ENCODE measurements around the gene MYT1.

Gene MYT1

DNA sequence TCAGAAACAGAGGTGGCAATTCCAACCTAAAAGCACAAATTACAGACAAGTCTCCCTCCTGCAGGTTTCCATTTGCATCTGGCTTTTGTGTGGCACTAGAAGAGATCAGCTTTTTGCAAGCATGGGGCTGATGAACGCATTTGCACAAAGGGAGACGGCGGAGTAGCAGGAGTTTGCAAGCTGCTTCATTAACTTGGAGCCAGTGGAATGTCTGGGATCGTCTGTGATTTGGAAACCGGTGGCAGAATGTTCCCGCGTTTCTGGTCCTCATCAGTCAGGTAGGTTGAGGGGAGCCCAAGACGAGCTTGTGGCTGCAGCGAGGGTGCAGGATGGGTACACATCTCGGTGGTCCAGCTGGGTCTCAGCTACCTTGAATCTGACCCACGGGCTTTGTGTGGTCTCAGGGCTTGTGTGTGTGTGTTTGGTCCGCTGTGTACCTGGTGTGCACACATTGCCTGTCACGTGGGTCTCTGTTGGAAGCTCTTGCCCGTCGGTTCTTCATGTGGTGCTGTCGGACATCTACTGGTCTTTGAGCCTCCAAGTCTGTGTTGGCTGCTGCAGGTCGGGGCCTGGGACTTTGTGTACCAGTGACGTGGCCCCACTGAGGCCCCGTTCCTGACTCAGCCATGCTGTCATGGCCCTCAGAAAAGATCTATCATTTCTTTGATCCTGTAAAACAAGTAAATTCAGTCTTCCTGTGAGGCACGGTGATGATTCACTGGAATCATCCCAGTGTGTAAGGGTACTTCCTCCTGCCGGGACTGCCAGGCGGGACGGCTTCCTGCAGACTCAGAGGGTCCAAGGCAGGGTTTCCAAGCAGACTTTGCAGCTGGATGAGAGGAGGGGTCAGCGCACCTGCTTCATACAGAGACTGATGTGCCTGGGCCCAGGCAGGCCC is 12.4 kb upstream of the MYT1 start:
- no peak for DNase-seq (ENCODE audit: low read depth, low spot score)
- no peak overlapping the region for H3K4me3 ChIP-seq (ENCODE audit: low read length)

GRCh38 chr20:64152906-64153305 is 11.3 kb upstream of the MYT1 start:
- DNase-seq (ENCODE audit: low read depth, low spot score), result no peak
- no peak overlapping the region for H3K4me3 ChIP-seq (ENCODE audit: low read length)

DNA sequence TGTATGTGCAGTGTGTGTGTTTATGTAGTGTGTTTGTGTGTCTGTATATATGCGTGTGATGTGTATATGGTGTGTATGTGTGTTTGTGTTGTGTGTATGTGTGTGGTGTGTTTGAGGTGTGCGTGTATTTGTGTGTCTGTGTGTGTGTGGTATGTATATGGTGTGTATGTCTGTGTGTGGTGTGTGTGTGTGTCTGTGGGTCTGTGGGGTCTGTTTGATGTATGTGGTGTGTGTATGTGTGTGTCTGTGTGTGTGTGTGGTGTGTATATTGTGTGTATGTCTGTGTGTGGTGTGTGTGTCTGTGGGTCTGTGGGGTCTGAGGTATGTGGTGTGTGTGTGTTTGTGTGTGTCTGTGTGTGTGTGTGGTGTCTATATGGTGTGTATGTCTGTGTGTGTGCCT is 10.8 kb upstream of the MYT1 start:
- no peak overlapping the region for H3K4me3 ChIP-seq (ENCODE audit: low read length)
- DNase-seq (ENCODE audit: low read depth, low spot score), result no peak

DNA sequence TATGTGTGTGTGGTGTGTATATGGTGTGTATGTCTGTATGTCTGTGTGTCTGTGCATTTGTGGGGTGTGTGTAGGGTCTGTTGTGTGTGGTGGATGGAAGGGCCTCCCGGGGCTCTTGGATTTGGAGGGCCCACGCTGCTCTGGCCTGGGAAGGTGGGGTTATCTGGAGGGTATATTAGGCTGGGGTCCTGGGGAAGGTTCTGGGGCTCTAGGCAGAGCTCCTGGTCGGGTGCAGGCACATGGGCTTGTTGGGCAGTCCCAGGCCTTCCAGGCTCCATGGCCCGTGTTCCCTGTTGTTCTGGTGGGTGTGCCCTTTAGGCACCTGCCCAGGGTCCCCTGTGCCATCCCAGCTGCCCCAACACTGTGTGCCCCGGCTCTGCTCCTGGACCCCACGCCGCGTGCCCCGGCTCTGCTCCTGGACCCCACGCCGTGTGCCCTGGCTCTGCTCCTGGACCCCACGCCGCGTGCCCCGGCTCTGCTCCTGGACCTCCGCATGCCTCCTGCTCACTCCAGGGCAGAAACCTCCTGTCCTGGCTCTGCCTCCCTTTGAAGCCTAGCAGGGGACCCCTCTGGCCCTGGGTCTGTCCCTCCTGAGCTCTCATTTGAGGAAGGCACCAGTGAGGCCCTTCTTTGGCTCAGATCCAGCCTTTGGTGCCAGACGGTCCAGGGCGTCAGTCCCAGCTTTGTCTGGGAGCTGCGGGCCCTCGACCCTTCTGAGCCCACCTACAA is 10.2 kb upstream of the MYT1 start:
- no peak for DNase-seq (ENCODE audit: low read depth, low spot score)

DNA sequence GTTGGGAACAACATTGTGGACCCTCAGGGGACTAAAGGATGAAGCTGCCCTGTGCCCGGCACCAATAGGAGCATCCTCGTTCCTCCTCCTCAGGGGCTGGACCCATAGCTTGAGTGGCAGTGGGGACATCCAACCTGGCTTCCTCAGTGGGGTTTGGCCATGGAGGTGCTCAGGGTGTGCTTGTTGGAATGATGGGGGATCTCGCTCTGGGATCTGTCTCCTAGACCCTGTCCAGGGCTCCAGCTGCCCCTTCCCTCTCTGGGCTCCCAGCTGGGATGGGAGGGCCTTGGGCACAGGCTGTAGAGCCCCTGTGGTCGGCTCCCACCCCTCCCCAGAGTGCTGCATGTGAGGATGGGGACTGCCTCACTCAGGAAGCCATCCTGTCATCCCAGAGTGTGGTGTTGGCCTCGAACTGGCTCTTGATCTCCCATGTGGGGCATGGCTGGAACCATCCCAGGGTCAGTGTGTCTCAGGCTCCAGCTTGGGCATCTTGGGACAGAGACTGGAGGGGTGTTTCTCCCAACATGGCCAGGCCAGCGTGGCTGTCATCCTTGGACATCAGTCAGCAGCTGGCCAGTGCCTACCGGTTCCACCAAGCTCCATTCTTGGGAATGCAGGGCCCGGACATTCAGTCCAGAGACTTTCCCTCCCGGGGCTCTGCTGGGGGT is 9.5 kb upstream of the MYT1 start:
- H3K4me3 ChIP-seq (ENCODE audit: low read length), result no peak overlapping the region
- no peak for DNase-seq (ENCODE audit: low read depth, low spot score)

More for the DNA sequence above, 10.2 kb upstream of the MYT1 start:
- H3K4me3 ChIP-seq (ENCODE audit: low read length), result no peak overlapping the region

- DNase-seq (ENCODE audit: low read depth, low spot score), result no peak
- H3K4me3 ChIP-seq (ENCODE audit: low read length), result no peak overlapping the region
Measured at GRCh38 chr20:64155258-64156135, 8.8 kb upstream of the MYT1 start.

DNA sequence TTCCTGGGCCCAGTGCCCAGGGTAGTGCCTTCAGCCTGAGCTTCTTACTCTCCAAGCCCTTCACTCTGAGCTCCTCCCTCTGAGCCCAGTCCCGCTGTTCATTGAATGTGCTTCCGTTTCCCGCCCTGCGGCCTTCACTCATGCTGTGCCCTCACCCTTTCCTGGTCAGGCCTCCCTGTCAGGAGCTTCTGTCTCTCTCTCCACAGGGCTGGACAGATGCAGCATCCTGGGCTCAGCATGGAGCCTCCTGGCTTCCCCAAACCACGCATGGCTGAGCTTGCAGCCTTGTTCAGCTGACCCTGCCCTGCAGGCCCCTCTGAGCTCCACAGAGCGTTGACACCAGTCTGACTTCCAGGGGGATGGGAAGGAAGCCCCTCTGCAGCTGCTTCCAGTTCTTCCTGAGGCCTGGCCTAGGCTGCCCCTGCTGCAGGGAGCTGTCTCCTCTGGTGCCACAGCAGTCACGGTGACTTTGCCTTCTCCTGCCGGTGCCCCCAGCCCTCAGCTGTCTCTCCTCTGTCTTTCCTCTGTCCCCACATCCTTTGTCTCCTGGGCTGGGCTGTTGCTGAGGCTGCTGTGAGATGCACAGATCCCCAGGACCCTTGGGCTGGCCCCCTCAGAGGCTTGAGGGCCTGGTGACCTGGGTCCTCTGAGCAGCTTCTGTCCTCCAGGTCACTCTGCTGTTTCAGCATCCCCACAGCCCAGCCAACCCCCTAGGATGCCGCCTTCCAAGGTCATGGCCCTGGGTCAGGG is 7.9 kb upstream of the MYT1 start:
- no peak for DNase-seq (ENCODE audit: low read depth, low spot score)
- no peak overlapping the region for H3K4me3 ChIP-seq (ENCODE audit: low read length)

DNA sequence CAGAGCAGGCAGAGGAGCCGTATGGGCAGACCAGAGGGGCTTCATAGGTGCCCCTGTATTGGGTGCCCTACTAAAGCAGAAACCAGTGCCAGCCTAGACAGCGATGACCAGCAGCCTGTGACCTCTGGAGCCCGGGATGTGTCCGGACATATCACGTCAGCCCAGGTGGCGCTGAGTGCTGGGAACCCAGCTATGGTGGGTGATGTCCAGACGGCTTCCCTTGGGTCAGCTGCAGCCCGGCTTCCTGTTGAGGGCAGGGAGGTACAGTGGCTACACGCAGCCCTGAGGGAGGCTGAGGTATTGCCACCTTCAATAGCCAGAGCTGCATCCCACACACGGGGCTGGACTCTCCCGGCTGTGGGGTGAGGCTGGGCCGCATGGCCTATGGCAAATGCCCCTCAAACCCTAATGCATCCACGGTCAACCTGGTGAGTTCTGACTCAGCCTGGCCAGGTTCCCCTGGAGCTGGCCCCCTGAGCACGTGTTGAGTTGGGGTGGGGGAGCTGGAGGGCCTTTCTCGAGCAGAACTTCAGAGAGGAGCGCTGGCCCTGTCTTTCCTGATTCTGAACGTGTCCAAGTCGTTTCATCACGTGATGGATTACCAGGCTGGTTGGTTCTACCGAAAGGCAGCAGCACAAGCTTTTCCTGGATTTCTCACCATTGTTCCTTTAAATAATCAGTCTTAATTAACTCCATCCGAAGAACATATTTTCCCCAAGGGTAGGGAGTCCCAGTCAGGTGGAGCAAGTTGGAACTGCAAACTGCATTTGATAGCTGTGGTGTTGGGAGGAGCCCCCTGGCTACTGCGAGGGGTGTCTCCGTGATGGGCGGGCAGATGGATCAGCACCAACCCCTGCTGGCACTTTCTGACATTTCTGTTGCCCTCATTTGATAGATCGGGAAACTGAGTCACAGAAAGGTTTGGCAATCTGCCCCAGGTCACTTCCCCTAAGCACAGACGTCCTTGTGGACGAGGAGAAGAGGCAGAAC is 7.1 kb upstream of the MYT1 start:
- DNase-seq (ENCODE audit: low read depth, low spot score), result no peak
- H3K4me3 ChIP-seq (ENCODE audit: low read length), result no peak overlapping the region

DNA sequence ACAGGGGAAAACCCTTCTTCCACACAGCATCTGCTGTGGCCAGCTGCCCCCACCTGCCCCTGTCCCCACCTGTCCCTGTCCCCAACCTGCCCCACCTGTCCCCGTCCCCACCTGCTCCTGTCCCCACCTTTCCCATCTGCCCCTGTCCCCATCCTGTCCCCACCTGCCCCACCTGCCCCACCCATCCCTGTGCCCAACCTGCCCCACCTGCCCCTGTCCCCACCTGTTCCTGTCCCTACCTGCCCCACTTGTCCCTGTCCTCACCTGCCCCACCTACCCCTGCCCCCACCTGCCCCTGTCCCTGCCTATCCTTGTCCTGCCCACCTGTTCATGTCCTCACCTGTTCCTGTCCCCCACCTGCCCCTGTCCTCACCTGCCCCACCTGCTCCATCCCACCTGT is 6.4 kb upstream of the MYT1 start:
- no peak for DNase-seq (ENCODE audit: low read depth, low spot score)

DNA sequence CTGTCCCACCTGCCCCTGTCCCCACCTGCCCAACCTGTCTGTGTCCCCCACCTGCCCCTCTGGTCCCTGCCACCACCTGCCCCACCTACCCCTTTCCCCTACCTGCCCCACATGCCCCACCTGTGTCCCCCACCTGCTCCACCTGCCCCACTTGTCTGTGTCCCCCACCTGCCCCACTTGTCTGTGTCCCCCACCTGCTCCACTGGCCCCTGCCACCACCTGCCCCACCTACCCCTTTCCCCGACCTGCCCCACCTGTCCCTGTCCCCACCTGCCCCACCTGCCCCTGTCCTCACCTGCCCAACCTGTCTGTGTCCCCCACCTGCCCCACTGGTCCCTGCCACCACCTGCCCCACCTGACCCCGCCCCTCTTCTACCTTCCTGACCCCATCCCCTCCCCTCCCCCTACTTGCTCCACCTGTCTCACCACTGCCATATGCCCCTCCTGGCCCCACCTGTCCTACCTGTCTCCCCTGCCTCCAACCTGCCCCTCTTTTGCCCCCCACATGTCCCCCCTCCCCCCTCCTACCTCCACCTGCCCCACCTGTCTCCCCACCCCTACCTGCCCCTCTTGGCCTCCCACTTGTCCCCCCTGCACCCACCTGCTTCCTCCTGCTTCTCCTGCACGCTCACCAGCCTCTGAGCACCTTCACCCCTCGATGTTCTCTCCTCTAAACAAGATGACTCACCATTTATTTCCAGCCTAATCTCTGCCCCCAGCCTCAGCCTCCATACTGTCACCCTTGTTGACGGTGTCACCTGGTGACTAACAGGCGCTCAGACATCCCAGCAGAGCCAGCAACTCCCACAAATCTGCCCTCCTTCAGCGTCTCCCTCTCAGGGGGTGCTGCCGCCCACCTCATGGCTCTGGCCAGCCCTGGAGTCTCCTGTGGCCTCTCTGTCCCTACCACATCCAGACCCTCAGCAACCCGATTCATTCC is 5.6 kb upstream of the MYT1 start:
- no peak for DNase-seq (ENCODE audit: low read depth, low spot score)
- no peak overlapping the region for H3K4me3 ChIP-seq (ENCODE audit: low read length)

More for the DNA sequence above, 6.4 kb upstream of the MYT1 start:
- no peak overlapping the region for H3K4me3 ChIP-seq (ENCODE audit: low read length)

- H3K4me3 ChIP-seq (ENCODE audit: low read length), result no peak overlapping the region
- DNase-seq (ENCODE audit: low read depth, low spot score), result no peak
Measured at GRCh38 chr20:64159286-64159680, 5.0 kb upstream of the MYT1 start.

GRCh38 chr20:64159711-64160110 is 4.5 kb upstream of the MYT1 start:
- DNase-seq (ENCODE audit: low read depth, low spot score), result no peak

GRCh38 chr20:64160118-64160517 is 4.1 kb upstream of the MYT1 start:
- H3K4me3 ChIP-seq (ENCODE audit: low read length), result no peak overlapping the region
- DNase-seq (ENCODE audit: low read depth, low spot score), result no peak

More at GRCh38 chr20:64159711-64160110, 4.5 kb upstream of the MYT1 start:
- H3K4me3 ChIP-seq (ENCODE audit: low read length), result no peak overlapping the region

DNA sequence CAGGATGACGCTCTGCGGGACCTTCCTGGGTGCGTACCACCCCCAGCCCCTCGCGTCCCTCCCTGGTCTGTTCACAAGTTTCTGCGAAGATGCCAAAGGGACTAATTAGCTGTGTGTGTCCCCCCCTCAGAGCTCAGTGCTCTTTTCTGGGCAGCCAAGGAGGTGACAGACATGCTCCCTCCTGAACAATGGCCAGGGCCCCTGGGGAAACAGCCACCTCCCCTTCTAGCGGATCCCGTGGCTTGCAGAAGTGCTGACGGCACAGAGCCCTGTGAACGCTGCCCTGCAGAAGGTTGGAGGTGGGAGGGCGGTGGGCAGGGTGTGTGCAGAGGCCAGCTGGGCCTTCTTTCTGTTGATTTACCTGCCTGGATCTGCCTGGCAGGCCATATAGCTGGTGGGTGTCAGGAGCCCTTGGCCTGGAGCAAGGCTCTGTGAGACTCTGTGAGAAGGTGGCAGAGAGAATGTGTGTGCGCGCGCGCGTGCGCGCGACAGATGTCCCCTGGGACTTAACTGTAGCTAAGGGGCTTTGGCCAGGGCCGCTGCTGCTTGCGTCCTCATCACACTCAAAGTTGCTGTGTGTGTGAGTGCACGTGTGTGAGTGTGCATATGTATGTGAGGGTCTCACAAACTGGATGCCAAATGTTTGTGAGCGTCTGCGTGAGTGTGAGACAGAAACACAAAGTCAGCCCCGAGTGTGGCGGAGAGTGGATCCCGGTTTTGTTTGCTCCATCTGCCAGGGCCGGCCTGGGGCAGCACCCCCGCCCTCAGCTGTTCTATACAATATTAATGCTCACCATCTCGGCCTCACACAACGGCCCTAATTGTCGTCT is 3.5 kb upstream of the MYT1 start:
- H3K4me3 ChIP-seq (ENCODE audit: low read length), result no peak overlapping the region
- no peak for DNase-seq (ENCODE audit: low read depth, low spot score)
